Retinal pigment epithelial cell (primary cell): Measurements from ENCODE around the gene SSTR1.
A peak's percentile ranks its signal among the peaks of the same experiment; 100 is the strongest.

Source experiments
- DNase-seq: peaks from one replicate; pipeline ENCODE4 v3.0.0-alpha.2; 2010; ENCODE audit warnings: low read depth
- H3K4me3 ChIP-seq: 2 replicates; pipeline ENCODE4 v1.5.1; 2011; ENCODE audit warnings: mild to moderate bottlenecking, low read length, control low read depth, moderate library complexity
- CTCF ChIP-seq: conservative IDR thresholded peaks from 2 replicates; pipeline ENCODE4 v1.5.1; 2011; ENCODE audit warnings: low read depth, low read length, control low read depth, inconsistent platforms

The SSTR1 gene

GRCh38 chr14:38254571-38255407 is 47.1 kb downstream of the SSTR1 start:
- H3K4me3 ChIP-seq, result peak overlapping the region; percentile 45
- no peak for TF ChIP-seq CTCF
- no peak for DNase-seq

- DNase-seq, result no peak
- peak overlapping the region; percentile 45 for H3K4me3 ChIP-seq
These were observed 47.6 kb downstream of the SSTR1 start for GRCh38 chr14:38255408-38255672.

GRCh38 chr14:38255673-38256532 is 48.2 kb downstream of the SSTR1 start, which contains the start of gene CLEC14A:
Gene CLEC14A, minus strand, starts transcription at chr14:38256093. Its CDS starts 71 bp downstream, at chr14:38256022.
- no peak for DNase-seq
- no peak for TF ChIP-seq CTCF
- H3K4me3 ChIP-seq, result peak within 1 kb of the TSS; percentile 45

More at GRCh38 chr14:38255408-38255672, 47.6 kb downstream of the SSTR1 start:
- TF ChIP-seq CTCF, result no peak

- DNase-seq, result no peak
- no peak for TF ChIP-seq CTCF
- H3K4me3 ChIP-seq, result no peak overlapping the region
These were observed 48.8 kb downstream of the SSTR1 start for GRCh38 chr14:38256533-38256840.

GRCh38 chr14:38257507-38257906 is 49.8 kb downstream of the SSTR1 start:
- no peak overlapping the region for H3K4me3 ChIP-seq
- no peak for DNase-seq
- TF ChIP-seq CTCF, result no peak

GRCh38 chr14:38261620-38262019 is 53.9 kb downstream of the SSTR1 start:
- no peak overlapping the region for H3K4me3 ChIP-seq
- no peak for TF ChIP-seq CTCF
- DNase-seq, result no peak
